HepG2 (cell line): ENCODE measurements around the gene MYH10. TPM values are rescaled to one million over a fixed set of nuclear protein-coding genes. Genes with fewer than 3 reads are reported as not detected.

ENCODE experiments used
- ATAC-seq: fragments of 200-7000 bp; cut with Tn5 transposase; 3 replicates; pipeline ENCODE4 v1.9.1; 2020; ENCODE audit warnings: mild to moderate bottlenecking, moderate library complexity
- BruUV-seq: library from RNA; stranded (reverse); fragments of 400-500 nt; replicated peaks from 2 replicates; lab custom pipeline; 2021; lab: Mats Ljungman, UMichigan
- CTCF ChIA-PET: fragments of 300-600 bp; formaldehyde crosslinking; extraction: SDS; loops from one replicate; lab custom pipeline; 2021; ENCODE audit warnings: low total read pairs, inconsistent platforms, low intra/inter-chr PET ratio; lab: Yijun Ruan, JAX
- POLR2A ChIA-PET: fragments of 350-600 bp; sonication (Branson Sonifier 250); formaldehyde crosslinking; loops from one replicate; lab custom pipeline; 2020; ENCODE audit warnings: antibody characterized with exemption, inconsistent platforms; lab: Yijun Ruan, JAX
- DNase-seq: peaks from one replicate; pipeline ENCODE4 v3.0.0-alpha.2; 2015; ENCODE audit warnings: low spot score
- FAIRE-seq: peaks from 3 replicates; lab custom pipeline; 2011; peaks lifted over from hg19 to GRCh38; lab: Jason Lieb, UNC
- H2AFZ ChIP-seq: one replicate; pipeline ENCODE4 v1.6.1; 2011; ENCODE audit warnings: low read length, inconsistent platforms
- H3K27ac ChIP-seq: fragments of 300-600 bp; 3 replicates; pipeline ENCODE4 v1.8.0; 2011; ENCODE audit warnings: mixed run types, mild to moderate bottlenecking, mixed read lengths, low read length, inconsistent platforms; ENCODE audit not compliant: insufficient read depth; ENCODE audit errors: extremely low read length
- H3K27me3 ChIP-seq, 2 experiments: fragments of 200-600 bp in 1 of 2; 2 replicates in 1 of 2; 3 replicates in 1 of 2; pipeline versions ENCODE4 v1.6.0 to v1.8.0; 2011; ENCODE audit warnings: low read length in 2 of 2, mild to moderate bottlenecking in 2 of 2, moderate library complexity in 2 of 2, inconsistent platforms in 1 of 2; ENCODE audit not compliant: insufficient read depth in 2 of 2, control insufficient read depth in 1 of 2
- H3K36me3 ChIP-seq, 2 experiments: fragments of 200-600 bp in 1 of 2; replicated peaks in 1 of 2; 2 replicates in 1 of 2; 3 replicates in 1 of 2; pipeline versions ENCODE4 v1.5.1 to v1.8.0; 2011; ENCODE audit warnings: low read length in 2 of 2, inconsistent platforms in 1 of 2; ENCODE audit not compliant: insufficient read depth in 2 of 2, control insufficient read depth in 1 of 2
- H3K4me1 ChIP-seq: 2 replicates; pipeline ENCODE4 v1.5.1; 2012; ENCODE audit warnings: low read length, inconsistent platforms; ENCODE audit not compliant: insufficient read depth
- H3K4me2 ChIP-seq: 2 replicates; pipeline ENCODE4 v1.6.0; 2011; ENCODE audit warnings: low read depth, low read length, inconsistent platforms
- H3K4me3 ChIP-seq, 3 experiments: fragments of 200-600 bp in 1 of 3; sonication (generic), shearing (Covaris generic) in 1 of 3; replicated peaks in 1 of 3; 2 replicates each; pipeline ENCODE4 v1.5.1; 2011 to 2016; ENCODE audit warnings: low read length in 3 of 3, inconsistent platforms in 2 of 3, low read depth in 2 of 3, mild to moderate bottlenecking in 2 of 3, control low read depth in 1 of 3, mixed read lengths in 1 of 3; ENCODE audit not compliant: insufficient read depth in 1 of 3
- H3K79me2 ChIP-seq: one replicate; pipeline ENCODE4 v1.6.1; 2011; ENCODE audit warnings: low read length, inconsistent platforms; ENCODE audit not compliant: insufficient read depth
- H3K9ac ChIP-seq: 2 replicates; pipeline ENCODE4 v1.6.0; 2011; ENCODE audit warnings: mild to moderate bottlenecking, low read depth, low read length, inconsistent platforms; ENCODE audit not compliant: insufficient read depth
- H3K9me3 ChIP-seq: 2 replicates; pipeline ENCODE4 v1.5.1; 2012; ENCODE audit warnings: mild to moderate bottlenecking, low read length
- H4K20me1 ChIP-seq: 2 replicates; pipeline ENCODE4 v1.6.0; 2011; ENCODE audit warnings: inconsistent platforms, mild to moderate bottlenecking, low read length, moderate library complexity; ENCODE audit not compliant: insufficient read depth
- CAMTA2 ChIP-seq: sonication (generic); formaldehyde crosslinking; IDR thresholded peaks from 2 replicates; pipeline ENCODE4 v1.4.0; 2020; ENCODE audit warnings: mild to moderate bottlenecking, missing genetic modification reagents, borderline replicate concordance
- EP300 ChIP-seq, 3 experiments: sonication (generic) in 1 of 3; formaldehyde crosslinking in 1 of 3; IDR thresholded peaks; 2 replicates each; pipeline versions ENCODE4 v1.5.1 to v1.6.1; 2011 to 2020; ENCODE audit warnings: low read depth in 2 of 3, low read length in 2 of 3, borderline replicate concordance in 1 of 3, improper control_type of control experiment in 1 of 3, mild to moderate bottlenecking in 1 of 3, missing genetic modification reagents in 1 of 3, moderate library complexity in 1 of 3
- FIP1L1 ChIP-seq: fragments of 200-400 bp; formaldehyde crosslinking; IDR thresholded peaks from 2 replicates; pipeline ENCODE4 v1.6.1; 2018; ENCODE audit warnings: low read depth, mild to moderate bottlenecking, low read length, moderate library complexity, borderline replicate concordance; ENCODE audit not compliant: insufficient read depth
- FOXJ3 ChIP-seq: sonication (generic); formaldehyde crosslinking; IDR thresholded peaks from 2 replicates; pipeline ENCODE4 v1.4.0; 2020; ENCODE audit warnings: missing genetic modification reagents, mild to moderate bottlenecking, borderline replicate concordance
- KDM4B ChIP-seq: sonication (generic); formaldehyde crosslinking; IDR thresholded peaks from 2 replicates; pipeline ENCODE4 v1.4.0; 2020; ENCODE audit warnings: missing genetic modification reagents
- MYNN ChIP-seq: sonication (generic); formaldehyde crosslinking; IDR thresholded peaks from 2 replicates; pipeline ENCODE4 v1.4.0; 2020; ENCODE audit warnings: mild to moderate bottlenecking, low read depth, missing genetic modification reagents
- RAD21 ChIP-seq: fragments of 450-650 bp; formaldehyde crosslinking; IDR thresholded peaks from 2 replicates; pipeline ENCODE4 v1.5.0; 2020; ENCODE audit warnings: mild to moderate bottlenecking
- TARDBP ChIP-seq: sonication (generic); formaldehyde crosslinking; IDR thresholded peaks from 2 replicates; pipeline ENCODE4 v1.8.0; 2022; ENCODE audit warnings: mild to moderate bottlenecking, missing genetic modification reagents
- TGIF2 ChIP-seq: IDR thresholded peaks from 2 replicates; pipeline ENCODE4 v1.6.1; 2016; ENCODE audit warnings: control low read depth, missing compliant biosample characterization
- ZBTB7B ChIP-seq: sonication (generic); formaldehyde crosslinking; IDR thresholded peaks from 2 replicates; pipeline ENCODE4 v1.4.0; 2020; ENCODE audit warnings: missing genetic modification reagents
- ZFAT ChIP-seq: sonication (generic); formaldehyde crosslinking; conservative IDR thresholded peaks from 2 replicates; pipeline ENCODE4 v1.8.1; 2023; ENCODE audit warnings: missing genetic modification reagents, inconsistent platforms
- ZNF235 ChIP-seq: sonication (generic); formaldehyde crosslinking; IDR thresholded peaks from 2 replicates; pipeline ENCODE4 v1.8.1; 2023; ENCODE audit warnings: mild to moderate bottlenecking, missing genetic modification reagents, borderline replicate concordance
- ZNF75D ChIP-seq: sonication (generic); formaldehyde crosslinking; IDR thresholded peaks from 2 replicates; pipeline ENCODE4 v1.8.1; 2023; ENCODE audit warnings: missing genetic modification reagents, mild to moderate bottlenecking, borderline replicate concordance
- WGBS: methylation state at CpG from one replicate; pipeline ENCODE4 v1.1.6; 2017; ENCODE audit warnings: low lambda C conversion rate; 5-methylcytosine and 5-hydroxymethylcytosine counted together
- in situ Hi-C: cut with HindIII; loops from 2 replicates; pipeline ENCODE4 v1.10.0; 2017; ENCODE audit warnings: low pct_unique_long_range_greater_than_20kb; ENCODE audit not compliant: extremely low pct_ligation_motif_present
- intact Hi-C: fragments of 100-400 bp; cut with micrococcal nuclease; formaldehyde crosslinking; loops from one replicate; pipeline ENCODE4 v1.10.0; 2022; ENCODE audit not compliant: unreplicated experiment
- polyA plus RNA-seq, 8 experiments: library from polyadenylated mRNA; depleted of rRNA in 3 of 8; stranded (reverse) in 7 of 8; unstranded in 1 of 8; fragments of >200 nt; fragmentation: Illumina TruSeq in 4 of 8; extraction: Trizol in 4 of 8; gene quantifications; 2 replicates each; pipeline versions ENCODE4 v1.2.1 to v1.2.3, GENCODE V29; 2011 to 2016; ENCODE audit warnings: low read depth in 4 of 8, missing spikeins in 1 of 8, mixed read lengths in 1 of 8; ENCODE audit not compliant: insufficient read depth in 1 of 8
- total RNA-seq, 5 experiments: library from RNA; depleted of rRNA; stranded (reverse); fragments of >200 nt; fragmentation: Illumina TruSeq; extraction: Trizol; gene quantifications; 2 replicates each; pipeline ENCODE4 v1.2.3, GENCODE V29; 2016; ENCODE audit warnings: low read depth in 1 of 5
- TF ChIP-seq, protein P1 (sequence below): IDR thresholded peaks from 2 replicates; pipeline ENCODE4 v1.6.1; 2012; ENCODE audit warnings: inconsistent platforms
- TF ChIP-seq, protein P2 (sequence below): IDR thresholded peaks from 2 replicates; pipeline ENCODE4 v1.6.1; 2018; ENCODE audit warnings: missing genetic modification reagents
- TF ChIP-seq, protein P3 (sequence below): sonication (generic); formaldehyde crosslinking; IDR thresholded peaks from 2 replicates; pipeline ENCODE4 v1.9.0; 2021; ENCODE audit warnings: missing genetic modification reagents, borderline replicate concordance

MYH10 gene
- total and polyA plus RNA-seq, 2 of the 13 experiments (the other 11 are each of a cell fraction or from before 2014, with no cell fraction given), result 43.4 to 68.6 TPM

DNA sequence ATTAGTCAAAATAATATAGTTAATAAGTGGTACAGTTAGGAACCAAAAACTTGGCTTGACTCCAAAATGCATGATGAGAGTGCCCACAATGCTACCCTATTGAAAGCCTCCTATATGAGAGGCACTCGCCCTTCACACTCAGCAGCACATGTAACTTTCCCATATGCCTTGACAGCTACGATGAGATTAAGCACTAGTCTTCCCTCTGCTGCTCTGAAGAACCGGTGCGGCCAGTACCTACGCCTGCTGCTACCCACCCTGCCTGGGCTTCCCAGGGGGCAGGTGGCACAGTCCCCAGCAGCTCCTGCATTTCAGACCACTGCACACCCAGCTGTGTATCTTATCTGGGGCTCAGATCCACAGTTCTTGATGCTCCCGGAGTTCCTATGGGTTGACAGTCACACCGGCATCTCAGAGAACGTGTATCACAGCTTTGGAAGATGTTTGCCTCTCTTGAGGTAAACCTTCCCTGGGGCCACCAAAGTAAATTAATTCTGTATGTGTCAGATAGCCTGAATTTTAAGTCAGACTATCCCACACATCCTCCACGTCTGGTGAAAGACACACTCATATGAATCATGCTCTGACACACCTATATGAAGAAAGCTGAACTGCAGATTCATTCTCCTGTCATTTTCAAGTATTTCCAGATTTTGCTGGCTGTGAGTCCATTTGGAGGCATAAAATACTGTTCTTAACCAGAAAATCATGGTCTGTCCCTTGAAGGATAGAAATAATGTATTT, 77.8 kb downstream of the MYH10 start (continued):
- TF ChIP-seq ZNF75D (CRISPR knock-in tag), result no peak
- TF ChIP-seq ZNF235 (CRISPR knock-in tag), result no peak
- no peak for TF ChIP-seq FIP1L1
- TF ChIP-seq, protein P1, sequence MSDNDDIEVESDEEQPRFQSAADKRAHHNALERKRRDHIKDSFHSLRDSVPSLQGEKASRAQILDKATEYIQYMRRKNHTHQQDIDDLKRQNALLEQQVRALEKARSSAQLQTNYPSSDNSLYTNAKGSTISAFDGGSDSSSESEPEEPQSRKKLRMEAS, result no peak
- TF ChIP-seq, protein P2, sequence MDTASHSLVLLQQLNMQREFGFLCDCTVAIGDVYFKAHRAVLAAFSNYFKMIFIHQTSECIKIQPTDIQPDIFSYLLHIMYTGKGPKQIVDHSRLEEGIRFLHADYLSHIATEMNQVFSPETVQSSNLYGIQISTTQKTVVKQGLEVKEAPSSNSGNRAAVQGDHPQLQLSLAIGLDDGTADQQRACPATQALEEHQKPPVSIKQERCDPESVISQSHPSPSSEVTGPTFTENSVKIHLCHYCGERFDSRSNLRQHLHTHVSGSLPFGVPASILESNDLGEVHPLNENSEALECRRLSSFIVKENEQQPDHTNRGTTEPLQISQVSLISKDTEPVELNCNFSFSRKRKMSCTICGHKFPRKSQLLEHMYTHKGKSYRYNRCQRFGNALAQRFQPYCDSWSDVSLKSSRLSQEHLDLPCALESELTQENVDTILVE (CRISPR knock-in tag), result no peak
- no peak for TF ChIP-seq ZFAT (CRISPR knock-in tag)
- no peak for TF ChIP-seq RAD21 (CRISPR knock-in tag)
- TF ChIP-seq ZBTB7B (CRISPR knock-in tag), result no peak
- TF ChIP-seq, all 625 proteins: peak for 0

DNA sequence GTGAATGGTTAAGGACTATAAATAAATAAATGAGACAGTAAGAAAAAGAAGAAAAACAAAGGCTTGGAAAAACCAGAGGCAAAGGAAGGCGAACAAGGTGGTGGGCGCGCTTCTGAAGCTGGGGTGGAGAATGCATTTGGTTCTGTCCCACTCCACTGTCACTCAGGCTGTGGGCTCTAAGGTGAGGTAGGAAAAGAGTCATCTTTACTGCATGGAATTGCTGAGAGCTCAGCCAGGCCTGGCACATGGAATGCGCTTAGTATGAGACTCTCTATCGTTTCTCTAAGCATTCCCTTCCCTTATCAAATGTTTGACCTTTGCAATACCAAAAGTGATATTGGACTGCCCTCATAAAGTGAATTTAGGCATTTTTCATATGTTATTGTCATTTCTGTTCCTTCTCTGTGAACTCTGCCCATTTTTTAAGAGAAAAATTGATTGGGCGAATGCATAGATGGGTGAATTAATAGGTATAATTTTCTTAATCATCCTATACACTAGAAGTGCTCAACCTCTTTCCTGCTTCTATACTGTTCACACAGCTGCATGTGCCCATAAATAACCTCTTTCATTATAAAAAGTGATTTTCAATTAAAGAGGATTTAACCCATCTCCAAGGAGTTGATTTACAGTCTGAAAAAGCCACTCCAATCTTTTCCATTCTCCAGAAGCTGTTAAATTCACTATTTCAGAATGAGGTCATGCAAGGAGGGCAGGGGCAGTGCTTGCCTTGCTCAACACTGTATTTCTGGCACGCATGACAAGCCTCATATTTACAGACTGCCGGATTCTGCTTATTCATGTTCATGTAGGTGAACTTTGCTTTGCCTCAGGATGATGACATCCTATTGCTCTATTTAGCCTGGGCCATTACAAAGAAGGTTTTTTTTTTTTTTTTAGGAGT, 87.7 kb downstream of the MYH10 start:
- peak; percentile 99 for ATAC-seq
- H3K4me3 ChIP-seq, result no peak overlapping the region
- peaks cover 17% of the 10 kb centered on the region for H3K4me1 ChIP-seq
- peak; percentile 97 for DNase-seq
- no peaks in the 10 kb centered on the region for H3K79me2 ChIP-seq
- peak; percentile 100 for FAIRE-seq
- in situ Hi-C loops, result no loop called here
- H3K9ac ChIP-seq, result peak overlapping the region; percentile 14; the same call in 1 of the 2 replicates
- peak overlapping the region; percentile 19; the same call in 1 of the 2 replicates for H3K4me2 ChIP-seq
- peaks cover 14 to 68% of the 10 kb centered on the region in 2 experiments for H3K36me3 ChIP-seq
- no peak overlapping the region for H2AFZ ChIP-seq
- intact Hi-C loops, result no loop called here
- no peaks in the 10 kb centered on the region for H3K9me3 ChIP-seq
- 61% methylated on average over 8 of the region's 8 CpGs for WGBS
- CTCF ChIA-PET, result no interaction called here
- H4K20me1 ChIP-seq, result no peaks in the 10 kb centered on the region
- POLR2A ChIA-PET, result interaction anchor here (1.0 kb wide), 1 partner anchor 10 kb away, joined by 3 read pairs; no protein-coding TSS in a partner anchor
- peak overlapping the region; percentile 70 for H3K27ac ChIP-seq
- BruUV-seq, result TSS peak; percentile 35
- H3K27me3 ChIP-seq, result no peaks in the 10 kb centered on the region
- 0 out of 2 replicates have a peak, but pooled peaks have one; percentile 40 for TF ChIP-seq FOXJ3
- TF ChIP-seq KDM4B, result peak; percentile 79; the same call in 1 of the 2 replicates
- TF ChIP-seq TGIF2 (CRISPR knock-in tag), result 0 out of 2 replicates have a peak, but pooled peaks have one; percentile 53
- TF ChIP-seq EP300 (IDR thresholded peaks at IDR 0.05; ENCODE audit: low read depth in 2 of 2, low read length in 2 of 2), result peak; percentile 84 to 87
- peak; percentile 89 for TF ChIP-seq EP300 (CRISPR knock-in tag; IDR thresholded peaks at IDR 0.05; ENCODE audit: borderline replicate concordance)
- peak; percentile 76 for TF ChIP-seq TARDBP (CRISPR knock-in tag)
- TF ChIP-seq CAMTA2, result no peak
- TF ChIP-seq, protein P3, sequence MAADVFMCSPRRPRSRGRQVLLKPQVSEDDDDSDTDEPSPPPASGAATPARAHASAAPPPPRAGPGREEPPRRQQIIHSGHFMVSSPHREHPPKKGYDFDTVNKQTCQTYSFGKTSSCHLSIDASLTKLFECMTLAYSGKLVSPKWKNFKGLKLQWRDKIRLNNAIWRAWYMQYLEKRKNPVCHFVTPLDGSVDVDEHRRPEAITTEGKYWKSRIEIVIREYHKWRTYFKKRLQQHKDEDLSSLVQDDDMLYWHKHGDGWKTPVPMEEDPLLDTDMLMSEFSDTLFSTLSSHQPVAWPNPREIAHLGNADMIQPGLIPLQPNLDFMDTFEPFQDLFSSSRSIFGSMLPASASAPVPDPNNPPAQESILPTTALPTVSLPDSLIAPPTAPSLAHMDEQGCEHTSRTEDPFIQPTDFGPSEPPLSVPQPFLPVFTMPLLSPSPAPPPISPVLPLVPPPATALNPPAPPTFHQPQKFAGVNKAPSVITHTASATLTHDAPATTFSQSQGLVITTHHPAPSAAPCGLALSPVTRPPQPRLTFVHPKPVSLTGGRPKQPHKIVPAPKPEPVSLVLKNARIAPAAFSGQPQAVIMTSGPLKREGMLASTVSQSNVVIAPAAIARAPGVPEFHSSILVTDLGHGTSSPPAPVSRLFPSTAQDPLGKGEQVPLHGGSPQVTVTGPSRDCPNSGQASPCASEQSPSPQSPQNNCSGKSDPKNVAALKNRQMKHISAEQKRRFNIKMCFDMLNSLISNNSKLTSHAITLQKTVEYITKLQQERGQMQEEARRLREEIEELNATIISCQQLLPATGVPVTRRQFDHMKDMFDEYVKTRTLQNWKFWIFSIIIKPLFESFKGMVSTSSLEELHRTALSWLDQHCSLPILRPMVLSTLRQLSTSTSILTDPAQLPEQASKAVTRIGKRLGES (CRISPR knock-in tag), result no peak
- no peak for TF ChIP-seq MYNN (CRISPR knock-in tag)
